Measurements from ENCODE around the gene PRR15.
A peak's percentile ranks its signal among the peaks of the same experiment; 100 is the strongest.

The PRR15 gene

DNA sequence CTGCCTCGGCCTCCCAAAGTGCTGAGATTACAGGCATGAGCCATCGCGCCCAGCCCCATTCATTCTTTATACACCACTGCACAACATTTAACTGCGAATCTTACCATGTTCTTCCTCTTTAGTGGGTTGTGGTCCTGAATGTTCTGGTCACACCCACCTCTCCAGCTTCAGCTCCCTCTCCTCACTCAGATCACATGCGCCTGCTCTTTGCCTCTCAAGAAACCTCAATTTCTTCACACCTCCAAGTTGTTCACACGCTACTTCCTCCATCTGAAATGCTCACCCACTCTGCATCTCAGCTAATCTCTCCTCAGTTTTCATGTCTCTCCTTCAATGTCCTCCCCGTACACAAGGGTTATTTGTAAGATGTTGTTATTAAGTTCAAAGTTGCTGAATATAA is 2.4 kb upstream of the PRR15 start:
- TF ChIP-seq, protein P1, sequence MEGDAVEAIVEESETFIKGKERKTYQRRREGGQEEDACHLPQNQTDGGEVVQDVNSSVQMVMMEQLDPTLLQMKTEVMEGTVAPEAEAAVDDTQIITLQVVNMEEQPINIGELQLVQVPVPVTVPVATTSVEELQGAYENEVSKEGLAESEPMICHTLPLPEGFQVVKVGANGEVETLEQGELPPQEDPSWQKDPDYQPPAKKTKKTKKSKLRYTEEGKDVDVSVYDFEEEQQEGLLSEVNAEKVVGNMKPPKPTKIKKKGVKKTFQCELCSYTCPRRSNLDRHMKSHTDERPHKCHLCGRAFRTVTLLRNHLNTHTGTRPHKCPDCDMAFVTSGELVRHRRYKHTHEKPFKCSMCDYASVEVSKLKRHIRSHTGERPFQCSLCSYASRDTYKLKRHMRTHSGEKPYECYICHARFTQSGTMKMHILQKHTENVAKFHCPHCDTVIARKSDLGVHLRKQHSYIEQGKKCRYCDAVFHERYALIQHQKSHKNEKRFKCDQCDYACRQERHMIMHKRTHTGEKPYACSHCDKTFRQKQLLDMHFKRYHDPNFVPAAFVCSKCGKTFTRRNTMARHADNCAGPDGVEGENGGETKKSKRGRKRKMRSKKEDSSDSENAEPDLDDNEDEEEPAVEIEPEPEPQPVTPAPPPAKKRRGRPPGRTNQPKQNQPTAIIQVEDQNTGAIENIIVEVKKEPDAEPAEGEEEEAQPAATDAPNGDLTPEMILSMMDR (IDR thresholded peaks at IDR 0.05; ENCODE audit: low read depth, low read length): no peak
- no peak for DNase-seq (ENCODE audit: low read depth in 2 of 2)

DNA sequence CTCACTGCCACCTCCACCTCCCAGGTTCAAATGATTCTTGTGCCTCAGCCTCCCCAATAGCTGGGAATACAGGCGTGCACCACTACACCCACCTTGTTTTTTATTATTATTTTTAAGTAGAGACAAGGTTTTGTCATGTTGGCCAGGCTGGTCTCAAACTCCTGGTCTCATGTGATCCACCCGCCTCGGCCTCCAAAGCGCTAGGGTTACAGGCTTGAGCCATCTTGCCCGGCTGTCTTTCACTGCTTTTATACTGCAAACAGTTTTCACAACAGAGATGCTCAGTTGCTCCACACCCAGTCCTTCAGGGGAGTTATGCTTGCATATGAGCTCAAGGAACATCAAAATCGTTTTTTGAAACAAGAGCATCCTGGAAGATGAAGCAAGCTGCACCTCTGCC is 1.3 kb upstream of the PRR15 start:
- peak in 1 of 2 donors; percentile 21 for DNase-seq (ENCODE audit: low read depth in 2 of 2)
- peak overlapping the region in 1 of 2 donors; percentile 74 for H3K4me3 ChIP-seq (replicated peaks in 1 of 2; ENCODE audit: low read depth in 2 of 2, low read length in 2 of 2)
- TF ChIP-seq, protein P1 (IDR thresholded peaks at IDR 0.05; ENCODE audit: low read depth, low read length): no peak

More for the DNA sequence above, 2.4 kb upstream of the PRR15 start:
- H3K4me3 ChIP-seq (replicated peaks in 1 of 2; ENCODE audit: low read depth in 2 of 2, low read length in 2 of 2): no peak overlapping the region

DNA sequence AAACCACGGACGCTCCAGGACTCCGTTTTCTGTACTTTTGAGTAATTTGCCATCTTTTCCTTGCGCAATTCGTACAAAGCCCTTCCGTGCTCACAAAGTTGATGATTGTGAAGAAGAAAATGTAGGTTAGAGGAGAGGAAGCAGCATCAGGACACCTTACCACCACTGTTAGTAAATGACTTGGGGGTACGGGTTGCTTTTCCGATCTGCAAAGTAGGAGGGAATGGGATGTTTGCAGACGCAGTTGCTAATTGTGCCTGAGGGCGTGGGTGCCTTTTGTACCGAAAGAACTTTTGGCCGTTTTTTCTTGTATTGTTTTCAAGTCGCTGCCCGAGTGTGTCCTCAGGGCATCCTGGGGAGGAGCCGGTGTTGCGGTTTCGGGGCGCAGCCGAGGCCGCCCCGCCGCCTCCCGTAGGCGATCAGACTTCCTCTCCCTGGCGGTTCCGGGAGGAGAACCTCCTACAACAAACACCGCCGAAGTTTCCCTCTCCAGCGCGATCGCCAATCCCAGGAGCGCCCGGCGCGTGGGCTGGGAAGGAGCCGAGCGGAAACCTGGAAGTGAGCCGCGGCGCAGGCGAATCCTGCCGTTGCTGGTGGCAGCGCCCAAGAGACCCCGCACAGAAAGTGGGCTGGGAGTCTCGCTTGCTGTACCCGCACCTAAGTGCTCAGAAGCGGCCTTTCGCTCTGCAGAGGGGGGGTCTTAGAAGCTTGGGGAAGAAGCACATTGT is 1.0 kb downstream of the PRR15 start:
- TF ChIP-seq, protein P1 (IDR thresholded peaks at IDR 0.05; ENCODE audit: low read depth, low read length): no peak
- DNase-seq (ENCODE audit: low read depth in 2 of 2): peak; percentile 81
- H3K4me3 ChIP-seq (replicated peaks in 1 of 2; ENCODE audit: low read depth in 2 of 2, low read length in 2 of 2): peak overlapping the region; percentile 72 to 74

DNA sequence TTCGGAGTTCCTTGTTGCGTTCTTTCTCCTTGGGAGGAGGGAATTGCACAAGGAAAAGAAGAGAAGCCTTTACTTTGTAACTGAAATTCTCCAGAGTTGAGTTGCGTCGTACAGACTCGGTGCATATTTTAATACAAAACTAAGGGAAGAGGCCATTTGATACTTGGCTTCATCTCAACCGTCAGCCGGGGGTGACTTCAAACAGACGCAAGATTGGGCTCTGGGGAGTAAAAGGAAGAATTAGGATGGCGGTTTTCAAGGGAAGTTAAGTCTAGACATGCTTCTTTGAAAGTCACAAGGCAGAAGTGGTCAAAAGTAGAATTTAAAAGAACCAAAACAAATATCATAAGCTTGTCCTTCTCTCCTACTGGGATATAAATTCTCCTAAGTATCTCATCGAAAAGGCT is 1.6 kb downstream of the PRR15 start:
- TF ChIP-seq, protein P1 (IDR thresholded peaks at IDR 0.05; ENCODE audit: low read depth, low read length): no peak
- no peak for DNase-seq (ENCODE audit: low read depth in 2 of 2)
- peak overlapping the region; percentile 72 to 74 for H3K4me3 ChIP-seq (replicated peaks in 1 of 2; ENCODE audit: low read depth in 2 of 2, low read length in 2 of 2)

DNA sequence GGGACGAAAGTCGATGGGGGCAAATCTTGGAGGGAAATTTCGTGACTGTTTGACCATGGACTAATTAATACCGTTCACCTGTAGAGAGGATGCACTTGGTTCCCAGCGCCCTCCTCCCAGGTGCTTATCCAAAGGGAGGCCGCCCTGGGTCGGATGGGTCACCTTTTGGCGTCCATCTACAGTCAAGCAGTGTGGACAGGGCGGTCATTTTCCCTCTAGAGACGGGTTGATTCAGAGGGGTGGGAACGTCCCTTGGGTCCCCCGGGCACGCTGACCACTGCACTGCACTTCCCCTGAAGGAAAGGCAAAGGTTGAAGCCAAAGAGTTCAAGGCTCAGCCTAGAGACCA is 2.0 kb downstream of the PRR15 start:
- H3K4me3 ChIP-seq (replicated peaks in 1 of 2; ENCODE audit: low read depth in 2 of 2, low read length in 2 of 2): peak overlapping the region; percentile 72 to 74
- no peak for DNase-seq (ENCODE audit: low read depth in 2 of 2)
- TF ChIP-seq, protein P1 (IDR thresholded peaks at IDR 0.05; ENCODE audit: low read depth, low read length): no peak

DNA sequence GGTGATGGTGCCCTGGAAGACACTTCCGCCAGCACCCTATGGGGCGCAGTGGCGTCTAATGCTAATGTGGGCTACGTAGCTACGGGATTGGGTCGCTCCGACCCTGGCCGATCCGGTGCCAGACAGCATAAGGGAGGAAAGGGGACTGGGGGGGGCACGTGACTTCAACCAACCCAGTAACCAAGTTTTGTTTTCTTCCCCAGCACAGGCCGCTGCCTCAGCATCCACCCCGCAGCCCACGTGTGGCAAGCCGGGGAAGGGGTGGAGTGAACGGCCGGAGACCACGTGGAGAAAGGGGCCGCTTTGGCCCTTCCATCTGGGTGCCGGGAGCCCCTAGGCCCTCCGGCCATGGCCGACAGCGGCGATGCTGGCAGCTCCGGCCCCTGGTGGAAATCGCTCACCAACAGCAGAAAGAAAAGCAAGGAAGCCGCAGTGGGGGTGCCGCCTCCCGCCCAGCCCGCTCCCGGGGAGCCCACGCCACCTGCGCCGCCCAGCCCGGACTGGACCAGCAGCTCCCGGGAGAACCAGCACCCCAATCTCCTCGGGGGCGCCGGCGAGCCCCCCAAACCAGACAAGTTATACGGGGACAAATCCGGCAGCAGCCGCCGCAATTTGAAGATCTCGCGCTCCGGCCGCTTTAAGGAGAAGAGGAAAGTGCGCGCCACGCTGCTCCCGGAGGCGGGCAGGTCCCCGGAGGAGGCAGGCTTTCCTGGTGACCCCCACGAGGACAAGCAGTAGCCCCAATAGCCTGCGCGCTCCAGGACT is 2.5 kb downstream of the PRR15 start:
- peak overlapping the region; percentile 72 to 74 for H3K4me3 ChIP-seq (replicated peaks in 1 of 2; ENCODE audit: low read depth in 2 of 2, low read length in 2 of 2)
- TF ChIP-seq, protein P1 (IDR thresholded peaks at IDR 0.05; ENCODE audit: low read depth, low read length): no peak
- DNase-seq (ENCODE audit: low read depth in 2 of 2): peak; percentile 40 to 47

Measured in cardiac fibroblast (primary cell).